ENCODE results near the gene SIN3A.
"Not testable (repeated sequence)": the region's sequence is repeated elsewhere in the genome, so short reads cannot be mapped to it uniquely, and the experiment has no call there.

SIN3A gene

GRCh38 chr15:75446151-75446550 is 5.3 kb downstream of the SIN3A start:
- H3K27ac ChIP-seq: no peak overlapping the region
- H3K4me1 ChIP-seq (ENCODE audit: control insufficient read depth in 1 of 2, insufficient read depth in 1 of 2, low read depth in 1 of 2, low read length in 1 of 2): peaks cover 30 to 33% of the 10 kb centered on the region in 2 experiments

DNA sequence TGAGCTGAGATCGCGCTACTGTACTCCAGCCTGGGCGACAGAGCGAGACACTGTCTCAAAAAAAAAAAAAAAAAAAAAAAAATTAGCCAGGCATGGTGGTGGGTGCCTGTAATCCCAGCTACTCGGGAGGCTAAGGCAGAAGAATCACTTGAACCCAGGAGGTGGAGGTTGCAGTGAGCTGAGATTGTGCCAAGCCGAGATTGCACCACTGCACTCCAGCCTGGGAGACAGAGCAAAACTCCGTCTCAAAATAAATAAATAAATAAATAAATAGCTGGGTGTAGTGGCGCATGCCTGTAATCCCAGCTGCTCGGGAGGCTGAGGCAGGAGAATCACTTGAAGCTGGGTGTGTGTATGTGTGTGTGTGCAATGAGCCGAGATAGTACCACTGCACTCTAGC is 6.2 kb downstream of the SIN3A start:
- peaks cover 28% of the 10 kb centered on the region in 2 experiments for H3K4me1 ChIP-seq (ENCODE audit: control insufficient read depth in 1 of 2, insufficient read depth in 1 of 2, low read depth in 1 of 2, low read length in 1 of 2)
- H3K36me3 ChIP-seq; H3K9me3 ChIP-seq; H3K4me3 ChIP-seq (ENCODE audit: low read depth in 1 of 2, low read length in 1 of 2); H3K27ac ChIP-seq; H3K27me3 ChIP-seq: not testable (repeated sequence)

More at GRCh38 chr15:75446151-75446550, 5.3 kb downstream of the SIN3A start:
- Histone ChIP-seq H3K27me3 (no peaks in the 10 kb centered on the region), H3K4me3 (ENCODE audit: low read depth in 1 of 2, low read length in 1 of 2) (no peak overlapping the region), H3K36me3 (no peaks in the 10 kb centered on the region), H3K9me3 (no peaks in the 10 kb centered on the region)
- TF ChIP-seq, protein P1, sequence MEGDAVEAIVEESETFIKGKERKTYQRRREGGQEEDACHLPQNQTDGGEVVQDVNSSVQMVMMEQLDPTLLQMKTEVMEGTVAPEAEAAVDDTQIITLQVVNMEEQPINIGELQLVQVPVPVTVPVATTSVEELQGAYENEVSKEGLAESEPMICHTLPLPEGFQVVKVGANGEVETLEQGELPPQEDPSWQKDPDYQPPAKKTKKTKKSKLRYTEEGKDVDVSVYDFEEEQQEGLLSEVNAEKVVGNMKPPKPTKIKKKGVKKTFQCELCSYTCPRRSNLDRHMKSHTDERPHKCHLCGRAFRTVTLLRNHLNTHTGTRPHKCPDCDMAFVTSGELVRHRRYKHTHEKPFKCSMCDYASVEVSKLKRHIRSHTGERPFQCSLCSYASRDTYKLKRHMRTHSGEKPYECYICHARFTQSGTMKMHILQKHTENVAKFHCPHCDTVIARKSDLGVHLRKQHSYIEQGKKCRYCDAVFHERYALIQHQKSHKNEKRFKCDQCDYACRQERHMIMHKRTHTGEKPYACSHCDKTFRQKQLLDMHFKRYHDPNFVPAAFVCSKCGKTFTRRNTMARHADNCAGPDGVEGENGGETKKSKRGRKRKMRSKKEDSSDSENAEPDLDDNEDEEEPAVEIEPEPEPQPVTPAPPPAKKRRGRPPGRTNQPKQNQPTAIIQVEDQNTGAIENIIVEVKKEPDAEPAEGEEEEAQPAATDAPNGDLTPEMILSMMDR (IDR thresholded peaks at IDR 0.05): no peak

- not testable (repeated sequence) for H3K27me3 ChIP-seq; H3K4me3 ChIP-seq (ENCODE audit: low read depth in 1 of 2, low read length in 1 of 2); H3K9me3 ChIP-seq; H3K27ac ChIP-seq; H3K36me3 ChIP-seq
- peaks cover 14 to 15% of the 10 kb centered on the region in 2 experiments for H3K4me1 ChIP-seq (ENCODE audit: control insufficient read depth in 1 of 2, insufficient read depth in 1 of 2, low read depth in 1 of 2, low read length in 1 of 2)
Measured at GRCh38 chr15:75443972-75444453, 7.5 kb downstream of the SIN3A start.

DNA sequence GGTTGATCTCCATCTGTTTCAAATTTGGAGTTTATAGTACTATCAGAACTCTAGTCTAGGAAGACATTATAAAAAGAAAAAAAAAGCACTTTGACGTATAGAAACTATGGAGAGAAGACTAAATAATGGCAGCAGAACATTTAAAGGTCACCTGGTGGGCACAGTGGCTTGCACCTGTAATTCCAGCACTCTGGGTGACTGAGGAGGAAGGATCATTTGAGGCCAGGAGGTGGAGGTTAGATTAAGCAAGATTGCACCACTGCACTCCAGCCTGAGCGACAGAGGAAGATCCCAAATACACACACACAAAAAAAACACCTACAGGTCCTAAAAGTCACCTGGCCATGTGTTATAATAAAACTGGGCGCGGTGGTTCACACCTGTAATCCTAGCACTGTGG is 13.8 kb downstream of the SIN3A start:
- H3K36me3 ChIP-seq: no peaks in the 10 kb centered on the region
- H3K27me3 ChIP-seq: no peaks in the 10 kb centered on the region
- no peaks in the 10 kb centered on the region for H3K9me3 ChIP-seq
- no peak overlapping the region for H3K27ac ChIP-seq
- peaks cover 4 to 5% of the 10 kb centered on the region in 2 experiments for H3K4me1 ChIP-seq (ENCODE audit: control insufficient read depth in 1 of 2, insufficient read depth in 1 of 2, low read depth in 1 of 2, low read length in 1 of 2)
- no peak overlapping the region for H3K4me3 ChIP-seq (ENCODE audit: low read depth in 1 of 2, low read length in 1 of 2)
- TF ChIP-seq, protein P1 (IDR thresholded peaks at IDR 0.05): no peak

DNA sequence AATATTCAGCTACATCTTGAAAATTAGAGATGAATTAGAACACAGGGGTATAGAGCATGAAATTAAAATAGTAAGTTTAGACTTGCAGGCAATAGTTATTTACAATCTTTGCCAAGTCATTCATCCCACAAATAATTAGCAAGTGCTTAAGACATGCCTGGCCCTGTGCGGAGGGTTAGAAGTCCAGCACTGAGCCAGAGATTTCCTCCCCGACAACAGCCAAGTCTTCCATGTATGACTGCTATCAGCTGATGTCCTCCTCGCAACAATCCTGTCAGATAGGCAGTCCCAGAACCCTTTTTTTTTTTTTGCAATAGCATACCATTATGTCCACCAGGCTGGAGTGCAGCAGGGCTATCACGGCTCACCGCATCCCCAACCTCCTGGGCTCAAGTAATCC is 14.6 kb downstream of the SIN3A start:
- Histone ChIP-seq H3K4me1 (ENCODE audit: control insufficient read depth in 1 of 2, insufficient read depth in 1 of 2, low read depth in 1 of 2, low read length in 1 of 2) (peaks cover 4 to 5% of the 10 kb centered on the region in 2 experiments), H3K9me3 (no peaks in the 10 kb centered on the region), H3K36me3 (no peaks in the 10 kb centered on the region), H3K4me3 (ENCODE audit: low read depth in 1 of 2, low read length in 1 of 2) (no peak overlapping the region), H3K27ac (no peak overlapping the region), H3K27me3 (no peaks in the 10 kb centered on the region)
- TF ChIP-seq, protein P1 (IDR thresholded peaks at IDR 0.05): no peak

- Histone ChIP-seq H3K27ac (no peak overlapping the region), H3K27me3 (no peaks in the 10 kb centered on the region), H3K36me3 (peaks cover 33% of the 10 kb centered on the region), H3K4me3 (ENCODE audit: low read depth in 1 of 2, low read length in 1 of 2) (no peak overlapping the region), H3K4me1 (ENCODE audit: control insufficient read depth in 1 of 2, insufficient read depth in 1 of 2, low read depth in 1 of 2, low read length in 1 of 2) (no peaks in the 10 kb centered on the region), H3K9me3 (no peaks in the 10 kb centered on the region)
- TF ChIP-seq, protein P1 (IDR thresholded peaks at IDR 0.05): no peak
Measured at GRCh38 chr15:75431682-75432081, 19.8 kb downstream of the SIN3A start.

GRCh38 chr15:75431270-75431669 is 20.2 kb downstream of the SIN3A start:
- no peak overlapping the region for H3K27ac ChIP-seq
- no peaks in the 10 kb centered on the region for H3K27me3 ChIP-seq
- no peaks in the 10 kb centered on the region for H3K4me1 ChIP-seq (ENCODE audit: control insufficient read depth in 1 of 2, insufficient read depth in 1 of 2, low read depth in 1 of 2, low read length in 1 of 2)
- H3K4me3 ChIP-seq (ENCODE audit: low read depth in 1 of 2, low read length in 1 of 2): no peak overlapping the region
- H3K36me3 ChIP-seq: peaks cover 37% of the 10 kb centered on the region
- no peaks in the 10 kb centered on the region for H3K9me3 ChIP-seq
- TF ChIP-seq, protein P1 (IDR thresholded peaks at IDR 0.05): no peak
